LHCN-M2 (cell line): Measurements from ENCODE around the gene ALOXE3. TPM values are rescaled to one million over a fixed set of nuclear protein-coding genes. Genes with fewer than 3 reads are reported as not detected.

Experiments used
- DNase-seq: peaks from one replicate; pipeline ENCODE4 v3.0.0-alpha.2; 2012; ENCODE audit warnings: low read depth
- total RNA-seq: library from RNA; depleted of rRNA; stranded (reverse); fragments of >200 nt; gene quantifications from 2 replicates; pipeline ENCODE4 v1.2.3, GENCODE V29; 2014

ALOXE3 gene
- total RNA-seq, 1 experiment from 2014 or later = not detected

- no peak for DNase-seq
These were observed 24.0 kb upstream of the ALOXE3 start for GRCh38 chr17:8142158-8142886.

- no peak for DNase-seq
These were observed 23.4 kb upstream of the ALOXE3 start for GRCh38 chr17:8141741-8142140.

GRCh38 chr17:8141045-8141444 lies 22.7 kb upstream of the ALOXE3 start:
- DNase-seq = no peak

- no peak for DNase-seq
These were observed 22.0 kb upstream of the ALOXE3 start for GRCh38 chr17:8140065-8141029.

- DNase-seq = peak; percentile 99
These were observed 20.5 kb upstream of the ALOXE3 start for GRCh38 chr17:8138672-8139371.

GRCh38 chr17:8138374-8138671 lies 20.0 kb upstream of the ALOXE3 start:
- no peak for DNase-seq

GRCh38 chr17:8137645-8138373 lies 19.5 kb upstream of the ALOXE3 start:
- no peak for DNase-seq

- no peak for DNase-seq
These were observed 15.6 kb upstream of the ALOXE3 start for GRCh38 chr17:8133941-8134340.

GRCh38 chr17:8133399-8133798 lies 15.1 kb upstream of the ALOXE3 start:
- no peak for DNase-seq

- peak; percentile 42 for DNase-seq
These were observed 13.6 kb upstream of the ALOXE3 start for GRCh38 chr17:8131844-8132441.

- no peak for DNase-seq
These were observed 9.9 kb upstream of the ALOXE3 start for GRCh38 chr17:8128125-8128784.

- DNase-seq = peak; percentile 33
These were observed 8.3 kb upstream of the ALOXE3 start for GRCh38 chr17:8126491-8127066.

GRCh38 chr17:8125947-8126490 lies 7.7 kb upstream of the ALOXE3 start:
- DNase-seq = peak; percentile 28

GRCh38 chr17:8125154-8125946 lies 7.0 kb upstream of the ALOXE3 start:
- DNase-seq = peak; percentile 72

- peak; percentile 29 for DNase-seq
These were observed 6.2 kb upstream of the ALOXE3 start for GRCh38 chr17:8124350-8125153.

GRCh38 chr17:8123695-8124349 lies 5.5 kb upstream of the ALOXE3 start, which contains the start of gene HES7:
HES7 (minus strand) TSS chr17:8124106; CDS start chr17:8124084, 22 bp downstream.
- DNase-seq = peak; percentile 61

GRCh38 chr17:8122924-8123694 lies 4.8 kb upstream of the ALOXE3 start:
- peak; percentile 33 for DNase-seq
